HG03575 (cell line): ENCODE results near the gene DEFB125.
"Not testable (repeated sequence)": the region's sequence is repeated elsewhere in the genome, so short reads cannot be mapped to it uniquely, and the experiment has no call there.

Source experiments
- ATAC-seq: cut with Tn5 transposase; IDR thresholded peaks from one replicate; pipeline ENCODE4 v1.9.1; 2021; ENCODE audit not compliant: unreplicated experiment, insufficient number of reproducible peaks, low FRiP score; ENCODE audit errors: extremely low read depth

DEFB125 gene, protein sequence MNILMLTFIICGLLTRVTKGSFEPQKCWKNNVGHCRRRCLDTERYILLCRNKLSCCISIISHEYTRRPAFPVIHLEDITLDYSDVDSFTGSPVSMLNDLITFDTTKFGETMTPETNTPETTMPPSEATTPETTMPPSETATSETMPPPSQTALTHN

DNA sequence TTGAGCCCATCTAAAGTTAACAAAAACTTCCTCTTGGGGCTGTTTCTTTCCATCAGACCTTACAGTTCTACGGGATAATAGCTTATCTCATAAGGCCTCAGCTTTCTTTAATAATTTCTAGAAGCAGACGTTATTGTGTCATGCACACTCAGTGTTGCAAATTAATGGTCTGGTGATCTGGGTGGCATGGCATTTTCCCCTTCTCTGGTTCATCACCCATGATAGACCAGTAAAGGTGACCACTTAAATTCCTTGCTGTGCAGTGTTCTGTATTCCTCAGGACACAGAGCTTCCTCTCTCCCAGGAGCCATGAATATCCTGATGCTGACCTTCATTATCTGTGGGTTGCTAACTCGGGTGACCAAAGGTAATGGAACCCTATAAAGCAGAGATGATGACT is at the start of gene DEFB125:
Gene DEFB125 (plus strand): TSS at position 272 of the 400 bp plus-strand sequence. CDS start 38 bp downstream, at position 310.
- no peak for ATAC-seq

GRCh38 chr20:60035-60918 is 27.2 kb upstream of the DEFB125 start:
- ATAC-seq, result no peak

GRCh38 chr20:61230-61629 is 26.2 kb upstream of the DEFB125 start:
- ATAC-seq, result no peak

GRCh38 chr20:61757-62156 is 25.7 kb upstream of the DEFB125 start:
- no peak for ATAC-seq

- no peak for ATAC-seq
These were observed 25.0 kb upstream of the DEFB125 start for GRCh38 chr20:62487-62886.

- ATAC-seq, result no peak
These were observed 23.4 kb upstream of the DEFB125 start for GRCh38 chr20:64026-64603.

- no peak for ATAC-seq
These were observed 22.6 kb upstream of the DEFB125 start for GRCh38 chr20:64766-65322.

DNA sequence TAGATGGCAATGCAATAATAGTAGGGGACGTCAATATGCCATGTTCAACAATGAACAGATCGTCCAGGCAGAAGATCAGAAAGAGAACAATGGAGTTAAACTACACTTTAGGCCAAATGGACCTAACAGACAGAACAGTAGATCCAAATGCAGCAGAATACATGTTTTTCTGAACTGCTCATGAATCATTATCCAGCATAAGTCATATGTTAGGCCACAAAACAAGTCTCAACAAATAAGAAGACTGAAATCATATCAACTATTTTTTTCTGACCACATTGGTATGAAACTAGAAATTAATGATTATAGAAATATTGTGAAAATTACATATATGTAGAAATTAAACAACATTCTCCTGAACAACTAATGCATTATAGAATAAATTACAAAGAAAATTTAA is 10.2 kb upstream of the DEFB125 start:
- ATAC-seq, result no peak

- no peak for ATAC-seq
These were observed 9.1 kb upstream of the DEFB125 start for GRCh38 chr20:78338-78737.

DNA sequence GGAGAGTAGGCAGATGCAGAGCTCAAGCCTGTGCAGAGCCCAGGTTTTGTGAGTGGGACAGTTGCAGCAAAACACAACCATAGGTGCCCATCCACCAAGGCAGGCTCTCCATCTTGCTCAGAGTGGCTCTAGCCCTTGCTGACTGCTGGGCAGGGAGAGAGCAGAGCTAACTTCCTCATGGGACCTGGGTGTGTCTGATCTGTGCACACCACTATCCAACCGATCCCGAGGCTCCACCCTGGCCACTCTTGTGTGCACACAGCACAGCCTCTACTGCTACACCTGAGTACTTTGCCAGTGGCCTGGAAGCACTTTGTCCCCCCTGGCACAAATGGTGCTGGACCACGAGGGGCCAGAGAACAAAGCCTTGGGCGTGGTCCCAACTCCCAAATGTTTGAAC is 7.9 kb upstream of the DEFB125 start:
- no peak for ATAC-seq

- ATAC-seq, result no peak
These were observed 3.2 kb downstream of the DEFB125 start for GRCh38 chr20:90651-91050.

- no peak for ATAC-seq
These were observed 6.2 kb downstream of the DEFB125 start for GRCh38 chr20:93641-94040.

DNA sequence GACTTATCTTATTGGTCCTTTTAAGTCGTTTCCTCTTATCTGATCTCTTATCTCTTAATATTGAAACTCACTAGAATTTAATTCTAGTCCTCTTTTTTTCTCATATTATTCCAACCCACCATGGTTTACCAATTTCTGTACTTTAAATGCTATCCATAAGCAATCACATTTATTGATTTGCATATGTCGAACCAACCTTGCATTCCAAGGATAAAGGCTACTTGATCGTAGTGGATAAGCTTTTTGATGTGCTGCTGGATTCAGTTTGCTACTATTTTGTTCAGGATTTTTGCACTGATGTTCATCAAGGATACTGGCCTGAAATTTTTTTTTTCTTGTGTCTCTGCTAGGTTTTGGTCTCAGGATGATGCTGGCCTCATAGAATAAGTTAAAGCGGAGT is 7.7 kb downstream of the DEFB125 start:
- ATAC-seq, result no peak

- ATAC-seq, result not testable (repeated sequence)
These were observed 10.2 kb downstream of the DEFB125 start for GRCh38 chr20:97691-98090.

DNA sequence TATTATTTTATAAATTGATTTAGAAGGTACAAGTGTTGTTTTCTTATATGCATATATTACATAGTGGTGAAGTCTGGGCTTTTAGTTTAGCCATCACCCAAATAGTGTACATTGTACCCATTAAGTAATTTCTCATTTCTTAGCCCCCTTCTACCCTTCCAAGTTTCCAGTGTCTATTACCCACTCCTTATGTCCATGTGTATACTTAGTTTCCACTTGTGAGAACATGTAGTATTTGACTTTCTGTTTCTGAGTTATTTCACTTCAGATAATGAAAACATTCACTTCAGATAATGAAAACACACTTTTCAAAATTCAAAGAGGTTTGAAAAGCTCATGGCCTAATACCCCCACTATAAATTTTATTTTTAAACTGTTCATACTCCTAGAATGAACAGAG is 14.5 kb downstream of the DEFB125 start:
- ATAC-seq, result no peak

- ATAC-seq, result no peak
These were observed 16.0 kb downstream of the DEFB125 start for GRCh38 chr20:103456-103855.

- no peak for ATAC-seq
These were observed 24.9 kb downstream of the DEFB125 start for GRCh38 chr20:112396-112795.

GRCh38 chr20:117518-117917 is 30.0 kb downstream of the DEFB125 start:
- no peak for ATAC-seq

- not testable (repeated sequence) for ATAC-seq
These were observed 42.4 kb downstream of the DEFB125 start for GRCh38 chr20:129786-130323.
